ENCODE data around the gene RANBP3L. TPM values are rescaled to one million over a fixed set of nuclear protein-coding genes. Genes with fewer than 3 reads are reported as not detected.
"Not testable (repeated sequence)": the region's sequence is repeated elsewhere in the genome, so short reads cannot be mapped to it uniquely, and the experiment has no call there.

RANBP3L gene, protein sequence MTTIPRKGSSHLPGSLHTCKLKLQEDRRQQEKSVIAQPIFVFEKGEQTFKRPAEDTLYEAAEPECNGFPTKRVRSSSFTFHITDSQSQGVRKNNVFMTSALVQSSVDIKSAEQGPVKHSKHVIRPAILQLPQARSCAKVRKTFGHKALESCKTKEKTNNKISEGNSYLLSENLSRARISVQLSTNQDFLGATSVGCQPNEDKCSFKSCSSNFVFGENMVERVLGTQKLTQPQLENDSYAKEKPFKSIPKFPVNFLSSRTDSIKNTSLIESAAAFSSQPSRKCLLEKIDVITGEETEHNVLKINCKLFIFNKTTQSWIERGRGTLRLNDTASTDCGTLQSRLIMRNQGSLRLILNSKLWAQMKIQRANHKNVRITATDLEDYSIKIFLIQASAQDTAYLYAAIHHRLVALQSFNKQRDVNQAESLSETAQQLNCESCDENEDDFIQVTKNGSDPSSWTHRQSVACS
- polyA plus RNA-seq (2013, experiment 1 of 2) = not detected
- not detected for polyA plus RNA-seq (2013, experiment 2 of 2)

DNA sequence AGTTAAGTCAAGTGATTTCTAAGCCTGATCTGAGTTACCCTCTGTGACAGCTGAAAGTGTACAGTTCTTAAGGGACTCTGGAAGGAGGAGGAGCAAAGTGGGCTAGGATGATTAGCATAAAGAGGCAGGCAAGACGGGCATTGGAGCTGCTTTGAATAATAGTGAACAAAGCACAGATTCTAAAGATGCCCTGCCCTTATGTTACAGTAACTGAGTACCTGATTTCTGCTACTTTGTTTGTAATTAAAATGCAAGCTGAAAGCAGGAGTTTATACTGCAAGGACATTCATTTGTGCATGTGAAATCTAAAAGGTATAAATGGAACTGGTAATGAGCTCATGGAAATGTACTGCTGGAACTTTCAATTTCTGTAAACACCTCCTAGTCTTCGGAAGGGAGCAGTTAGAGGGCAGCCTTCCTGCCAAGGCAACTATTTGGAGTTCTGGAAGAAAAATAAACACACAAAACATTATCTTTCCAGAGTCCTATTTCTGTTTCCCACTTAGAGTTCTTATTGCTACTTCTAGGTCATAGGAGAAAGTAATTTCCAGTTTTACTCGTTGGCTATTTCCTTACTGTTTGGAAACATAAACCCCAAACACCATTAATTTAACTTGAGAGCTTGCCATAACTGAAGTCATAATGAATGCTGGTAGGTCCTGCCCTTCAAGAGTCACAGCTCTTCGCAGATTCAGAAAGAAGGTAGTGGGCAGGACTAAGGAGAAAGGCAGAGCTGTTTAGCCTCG lies at the start of gene RANBP3L:
RANBP3L (minus strand) TSS at position 45 of the 746 bp plus-strand sequence. CDS start 486 bp downstream, outside the sequence.
- H3K4me2 ChIP-seq (ENCODE audit: low read length) = no peak within 1 kb of the TSS
- H3K23ac ChIP-seq (ENCODE audit: low read length) = no peak within 1 kb of the TSS
- WGBS (ENCODE audit: extremely low coverage, insufficient coverage, low lambda C conversion rate) = no CpG with 5 or more reads among the region's 5 CpGs
- H3K27ac ChIP-seq (ENCODE audit: low read depth, low read length) = no peak within 1 kb of the TSS
- H2BK5ac ChIP-seq (ENCODE audit: low read length) = no peak within 1 kb of the TSS
- H3K56ac ChIP-seq (ENCODE audit: low read length) = no peak within 1 kb of the TSS
- DNase-seq = no peak
- no peak within 1 kb of the TSS for H3K9ac ChIP-seq (ENCODE audit: low read length)
- no peaks in the 10 kb centered on the region for H3K4me1 ChIP-seq (ENCODE audit: control insufficient read depth, low read depth, low read length)
- no peak within 1 kb of the TSS for H2BK120ac ChIP-seq (ENCODE audit: low read depth, low read length)
- no peak within 1 kb of the TSS for H4K8ac ChIP-seq (ENCODE audit: low read depth, low read length)
- no peaks in the 10 kb centered on the region for H3K79me1 ChIP-seq (ENCODE audit: low read length)
- no peak within 1 kb of the TSS for H3K18ac ChIP-seq (ENCODE audit: low read length)
- no peak within 1 kb of the TSS for H2BK15ac ChIP-seq (replicated peaks; ENCODE audit: low read depth)
- no peak within 1 kb of the TSS for H3K4ac ChIP-seq (ENCODE audit: low read depth, low read length)
- no peak within 1 kb of the TSS for H3K4me3 ChIP-seq (ENCODE audit: low read length)
- H3K27me3 ChIP-seq (ENCODE audit: insufficient read depth, low read length, poor library complexity) = no peaks in the 10 kb centered on the region
- H2AK5ac ChIP-seq (ENCODE audit: low read length) = no peak within 1 kb of the TSS
- no peaks in the 10 kb centered on the region for H3K36me3 ChIP-seq (ENCODE audit: control insufficient read depth, insufficient read depth, low read length)
- no peaks in the 10 kb centered on the region for H3K79me2 ChIP-seq (ENCODE audit: control insufficient read depth, insufficient read depth, low read length)
- H4K5ac ChIP-seq (ENCODE audit: low read length) = no peak within 1 kb of the TSS

DNA sequence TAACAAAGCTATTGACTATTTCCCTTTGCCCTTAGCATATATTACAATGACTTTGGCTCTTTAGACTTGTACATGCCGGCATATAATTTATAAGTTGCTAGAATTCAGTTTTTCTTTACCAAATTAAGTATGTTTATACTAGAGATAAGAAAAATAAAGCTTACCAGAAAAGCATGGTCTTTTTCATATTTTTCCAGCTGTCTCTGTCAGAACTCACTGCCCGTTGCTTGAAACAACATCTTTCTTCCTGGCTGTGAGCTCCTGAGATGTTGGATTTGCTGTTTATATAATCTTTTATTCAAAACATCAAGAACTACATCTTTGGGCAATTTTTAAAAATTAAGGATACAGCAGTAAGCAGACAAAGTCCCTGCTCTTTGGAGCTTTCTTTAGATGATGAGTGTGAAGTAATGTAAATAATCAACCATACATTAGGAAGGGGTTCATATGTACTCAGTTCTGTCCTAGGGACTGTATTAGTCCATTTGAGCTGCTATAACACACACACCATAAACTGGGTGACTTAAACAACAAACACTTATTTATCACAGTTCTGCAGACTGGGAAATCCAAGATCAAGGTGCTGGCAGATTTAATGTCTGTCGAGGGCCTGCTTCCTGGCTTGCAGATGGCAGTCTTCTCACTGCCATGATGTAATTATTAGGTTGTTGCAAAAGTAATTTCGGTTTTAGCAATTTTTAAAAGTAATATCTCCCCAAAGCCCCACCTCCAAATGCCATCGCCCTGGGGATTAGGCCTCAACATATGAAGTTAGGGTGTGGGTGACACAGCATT lies 45.4 kb upstream of the RANBP3L start:
- Histone ChIP-seq H4K5ac (ENCODE audit: low read length) (no peak overlapping the region), H2BK15ac (replicated peaks; ENCODE audit: low read depth) (no peak overlapping the region), H3K79me1 (ENCODE audit: low read length) (no peaks in the 10 kb centered on the region), H3K4me3 (ENCODE audit: low read length) (no peak overlapping the region), H2BK120ac (ENCODE audit: low read depth, low read length) (no peak overlapping the region), H3K27me3 (ENCODE audit: insufficient read depth, low read length, poor library complexity) (no peaks in the 10 kb centered on the region), H2BK5ac (ENCODE audit: low read length) (no peak overlapping the region), H3K4ac (ENCODE audit: low read depth, low read length) (no peak overlapping the region), H3K56ac (ENCODE audit: low read length) (no peak overlapping the region), H3K9ac (ENCODE audit: low read length) (no peak overlapping the region), H3K4me1 (ENCODE audit: control insufficient read depth, low read depth, low read length) (no peaks in the 10 kb centered on the region), H3K79me2 (ENCODE audit: control insufficient read depth, insufficient read depth, low read length) (no peaks in the 10 kb centered on the region), H3K27ac (ENCODE audit: low read depth, low read length) (no peak overlapping the region), H3K36me3 (ENCODE audit: control insufficient read depth, insufficient read depth, low read length) (no peaks in the 10 kb centered on the region), H3K23ac (ENCODE audit: low read length) (no peak overlapping the region), H4K8ac (ENCODE audit: low read depth, low read length) (no peak overlapping the region), H2AK5ac (ENCODE audit: low read length) (no peak overlapping the region), H3K4me2 (ENCODE audit: low read length) (no peak overlapping the region), H3K18ac (ENCODE audit: low read length) (no peak overlapping the region)
- WGBS (ENCODE audit: extremely low coverage, insufficient coverage, low lambda C conversion rate) = no CpG with 5 or more reads among the region's 5 CpGs
- DNase-seq = no peak

DNA sequence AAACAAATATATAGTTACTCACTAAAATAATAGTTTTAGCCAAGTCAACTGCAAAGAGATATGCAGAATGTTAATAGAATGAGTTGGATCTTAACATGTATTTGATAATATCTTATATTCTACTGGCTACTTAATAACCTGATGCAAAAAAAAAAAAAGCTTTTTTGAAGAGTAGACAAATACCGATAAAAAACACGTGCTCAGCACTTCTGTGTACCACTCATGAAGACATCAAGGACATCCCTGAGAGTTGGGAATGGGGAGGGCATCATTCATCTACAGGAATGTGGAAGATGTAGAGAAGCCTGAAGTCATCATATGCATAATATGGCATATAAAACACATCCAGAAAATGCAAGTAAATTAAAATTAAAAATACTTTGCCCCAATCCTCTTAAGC lies 43.2 kb upstream of the RANBP3L start:
- Histone ChIP-seq H2BK15ac (replicated peaks; ENCODE audit: low read depth) (no peak overlapping the region), H3K4me1 (ENCODE audit: control insufficient read depth, low read depth, low read length) (no peaks in the 10 kb centered on the region), H3K4me3 (ENCODE audit: low read length) (no peak overlapping the region), H3K18ac (ENCODE audit: low read length) (no peak overlapping the region), H4K8ac (ENCODE audit: low read depth, low read length) (no peak overlapping the region), H3K56ac (ENCODE audit: low read length) (no peak overlapping the region), H2AK5ac (ENCODE audit: low read length) (no peak overlapping the region), H3K9ac (ENCODE audit: low read length) (no peak overlapping the region), H3K27me3 (ENCODE audit: insufficient read depth, low read length, poor library complexity) (no peaks in the 10 kb centered on the region), H3K27ac (ENCODE audit: low read depth, low read length) (no peak overlapping the region), H4K5ac (ENCODE audit: low read length) (no peak overlapping the region), H3K79me1 (ENCODE audit: low read length) (no peaks in the 10 kb centered on the region), H2BK120ac (ENCODE audit: low read depth, low read length) (no peak overlapping the region), H3K79me2 (ENCODE audit: control insufficient read depth, insufficient read depth, low read length) (no peaks in the 10 kb centered on the region), H3K23ac (ENCODE audit: low read length) (no peak overlapping the region), H3K4ac (ENCODE audit: low read depth, low read length) (no peak overlapping the region), H3K4me2 (ENCODE audit: low read length) (no peak overlapping the region), H2BK5ac (ENCODE audit: low read length) (no peak overlapping the region), H3K36me3 (ENCODE audit: control insufficient read depth, insufficient read depth, low read length) (no peaks in the 10 kb centered on the region)
- WGBS (ENCODE audit: extremely low coverage, insufficient coverage, low lambda C conversion rate) = no CpG with 5 or more reads among the region's 2 CpGs
- no peak for DNase-seq

DNA sequence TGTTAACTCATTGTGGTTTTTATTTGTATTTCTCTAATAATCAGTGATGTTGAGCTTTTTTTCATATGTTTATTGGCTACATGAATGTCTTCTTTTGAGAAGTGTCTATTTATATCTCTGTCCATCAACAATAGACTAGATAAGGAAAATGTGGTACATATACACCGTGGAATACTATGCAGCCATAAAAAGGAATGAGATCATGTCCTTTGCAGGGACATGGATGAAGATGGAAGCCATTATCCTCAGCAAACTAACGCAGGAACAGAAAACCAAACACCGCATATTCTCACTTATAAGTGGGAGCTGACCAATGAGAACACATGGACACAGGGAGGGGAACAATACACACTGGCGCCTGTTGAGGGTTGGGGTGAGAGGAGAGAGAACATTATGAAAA lies 40.0 kb upstream of the RANBP3L start:
- H4K5ac ChIP-seq (ENCODE audit: low read length); H2BK5ac ChIP-seq (ENCODE audit: low read length); H3K56ac ChIP-seq (ENCODE audit: low read length); H3K27me3 ChIP-seq (ENCODE audit: insufficient read depth, low read length, poor library complexity); H3K18ac ChIP-seq (ENCODE audit: low read length); H3K79me1 ChIP-seq (ENCODE audit: low read length); H3K23ac ChIP-seq (ENCODE audit: low read length); H2BK120ac ChIP-seq (ENCODE audit: low read depth, low read length); H3K9ac ChIP-seq (ENCODE audit: low read length); H2BK15ac ChIP-seq (replicated peaks; ENCODE audit: low read depth); H3K4me2 ChIP-seq (ENCODE audit: low read length); H2AK5ac ChIP-seq (ENCODE audit: low read length); H3K27ac ChIP-seq (ENCODE audit: low read depth, low read length); H3K4ac ChIP-seq (ENCODE audit: low read depth, low read length); DNase-seq; H4K8ac ChIP-seq (ENCODE audit: low read depth, low read length); H3K36me3 ChIP-seq (ENCODE audit: control insufficient read depth, insufficient read depth, low read length); H3K4me3 ChIP-seq (ENCODE audit: low read length); H3K4me1 ChIP-seq (ENCODE audit: control insufficient read depth, low read depth, low read length); H3K79me2 ChIP-seq (ENCODE audit: control insufficient read depth, insufficient read depth, low read length): not testable (repeated sequence)
- WGBS (ENCODE audit: extremely low coverage, insufficient coverage, low lambda C conversion rate) = no CpG with 5 or more reads among the region's 4 CpGs

DNA sequence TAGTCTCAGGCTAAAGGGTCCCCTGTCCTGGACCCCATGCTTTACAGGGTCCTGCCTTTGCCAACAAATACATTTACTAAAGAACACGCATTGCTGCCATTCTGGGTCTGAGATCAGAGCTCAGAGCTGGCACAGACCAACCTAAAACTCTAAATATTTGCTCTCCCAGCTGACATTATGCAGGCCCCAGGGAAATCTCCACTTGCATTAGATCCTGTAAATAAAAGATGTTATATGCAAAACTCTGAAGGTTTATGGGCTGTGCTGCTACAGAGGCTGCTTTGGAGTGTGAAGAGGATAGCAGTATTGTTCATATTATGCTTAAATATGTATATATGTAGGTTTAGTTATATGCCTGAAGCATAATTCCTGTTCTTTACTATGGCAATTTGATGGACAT lies 35.9 kb upstream of the RANBP3L start:
- Histone ChIP-seq H3K27ac (ENCODE audit: low read depth, low read length) (no peak overlapping the region), H2BK15ac (replicated peaks; ENCODE audit: low read depth) (no peak overlapping the region), H3K4me2 (ENCODE audit: low read length) (no peak overlapping the region), H3K4me3 (ENCODE audit: low read length) (no peak overlapping the region), H2BK5ac (ENCODE audit: low read length) (no peak overlapping the region), H3K36me3 (ENCODE audit: control insufficient read depth, insufficient read depth, low read length) (no peaks in the 10 kb centered on the region), H3K18ac (ENCODE audit: low read length) (no peak overlapping the region), H3K79me2 (ENCODE audit: control insufficient read depth, insufficient read depth, low read length) (no peaks in the 10 kb centered on the region), H2AK5ac (ENCODE audit: low read length) (no peak overlapping the region), H3K4ac (ENCODE audit: low read depth, low read length) (no peak overlapping the region), H3K9ac (ENCODE audit: low read length) (no peak overlapping the region), H3K27me3 (ENCODE audit: insufficient read depth, low read length, poor library complexity) (no peaks in the 10 kb centered on the region), H2BK120ac (ENCODE audit: low read depth, low read length) (no peak overlapping the region), H4K5ac (ENCODE audit: low read length) (no peak overlapping the region), H3K79me1 (ENCODE audit: low read length) (no peaks in the 10 kb centered on the region), H4K8ac (ENCODE audit: low read depth, low read length) (no peak overlapping the region), H3K4me1 (ENCODE audit: control insufficient read depth, low read depth, low read length) (no peaks in the 10 kb centered on the region), H3K23ac (ENCODE audit: low read length) (no peak overlapping the region), H3K56ac (ENCODE audit: low read length) (no peak overlapping the region)
- no CpG with 5 or more reads among the region's 1 CpG for WGBS (ENCODE audit: extremely low coverage, insufficient coverage, low lambda C conversion rate)
- DNase-seq = no peak
